SK-N-SH treated with all-trans-retinoic acid at 6 μM for 48 hours (cell line): ENCODE data around the gene PSMD2.

ENCODE experiments used
- GLIS3 ChIP-seq: fragments of 250-450 bp; sonication (Bioruptor Pico); IDR thresholded peaks from 2 replicates; pipeline ENCODE4 v1.5.0; 2020; ENCODE audit warnings: mild to moderate bottlenecking, moderate library complexity
- RARB ChIP-seq: fragments of 250-450 bp; sonication (Bioruptor Pico); IDR thresholded peaks from 2 replicates; pipeline ENCODE4 v1.8.0; 2021; ENCODE audit warnings: mild to moderate bottlenecking, moderate library complexity
- TF ChIP-seq, protein P1 (sequence below): fragments of 250-450 bp; sonication (Bioruptor Pico); IDR thresholded peaks from 2 replicates; pipeline ENCODE4 v1.5.0; 2020; ENCODE audit warnings: mild to moderate bottlenecking, moderate library complexity

DNA sequence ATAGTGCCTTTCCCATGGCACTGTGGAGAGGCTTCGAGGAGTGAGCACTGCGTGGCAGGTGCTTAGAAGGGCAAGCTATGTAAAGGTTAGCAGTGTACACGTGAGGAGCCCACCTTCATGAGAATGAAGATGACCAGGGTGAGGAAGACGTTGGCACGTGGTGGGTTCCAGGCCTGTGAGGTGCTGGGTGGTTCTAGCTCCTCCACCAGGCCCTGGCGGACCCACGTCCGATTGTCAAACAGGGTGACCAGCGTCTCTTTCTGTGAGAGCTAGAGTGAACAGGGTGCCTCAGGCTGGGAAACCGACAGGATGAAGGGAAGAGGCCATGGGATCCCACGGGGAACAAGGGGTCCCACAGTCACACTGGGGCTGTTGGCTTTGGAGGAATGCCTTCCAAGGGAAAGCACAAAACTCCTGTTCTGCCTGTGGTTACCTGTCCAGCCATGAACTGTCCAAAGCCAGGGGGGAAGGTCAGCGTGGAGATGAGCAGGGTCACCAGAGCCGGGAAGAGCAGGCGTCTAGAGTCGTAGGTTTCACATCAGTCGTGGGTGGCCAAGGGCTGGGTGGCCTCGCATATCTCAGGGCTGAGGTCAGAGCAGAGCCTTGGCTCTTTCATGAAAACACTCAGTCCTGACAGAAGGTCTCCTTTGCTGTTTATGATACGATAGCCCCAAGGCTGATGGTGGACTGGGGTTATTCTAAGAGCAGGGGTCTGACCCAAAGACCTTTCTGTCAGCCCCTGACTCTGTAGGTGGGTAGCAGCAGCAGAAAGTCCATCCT, 56.4 kb downstream of the PSMD2 start:
- TF ChIP-seq, protein P1, sequence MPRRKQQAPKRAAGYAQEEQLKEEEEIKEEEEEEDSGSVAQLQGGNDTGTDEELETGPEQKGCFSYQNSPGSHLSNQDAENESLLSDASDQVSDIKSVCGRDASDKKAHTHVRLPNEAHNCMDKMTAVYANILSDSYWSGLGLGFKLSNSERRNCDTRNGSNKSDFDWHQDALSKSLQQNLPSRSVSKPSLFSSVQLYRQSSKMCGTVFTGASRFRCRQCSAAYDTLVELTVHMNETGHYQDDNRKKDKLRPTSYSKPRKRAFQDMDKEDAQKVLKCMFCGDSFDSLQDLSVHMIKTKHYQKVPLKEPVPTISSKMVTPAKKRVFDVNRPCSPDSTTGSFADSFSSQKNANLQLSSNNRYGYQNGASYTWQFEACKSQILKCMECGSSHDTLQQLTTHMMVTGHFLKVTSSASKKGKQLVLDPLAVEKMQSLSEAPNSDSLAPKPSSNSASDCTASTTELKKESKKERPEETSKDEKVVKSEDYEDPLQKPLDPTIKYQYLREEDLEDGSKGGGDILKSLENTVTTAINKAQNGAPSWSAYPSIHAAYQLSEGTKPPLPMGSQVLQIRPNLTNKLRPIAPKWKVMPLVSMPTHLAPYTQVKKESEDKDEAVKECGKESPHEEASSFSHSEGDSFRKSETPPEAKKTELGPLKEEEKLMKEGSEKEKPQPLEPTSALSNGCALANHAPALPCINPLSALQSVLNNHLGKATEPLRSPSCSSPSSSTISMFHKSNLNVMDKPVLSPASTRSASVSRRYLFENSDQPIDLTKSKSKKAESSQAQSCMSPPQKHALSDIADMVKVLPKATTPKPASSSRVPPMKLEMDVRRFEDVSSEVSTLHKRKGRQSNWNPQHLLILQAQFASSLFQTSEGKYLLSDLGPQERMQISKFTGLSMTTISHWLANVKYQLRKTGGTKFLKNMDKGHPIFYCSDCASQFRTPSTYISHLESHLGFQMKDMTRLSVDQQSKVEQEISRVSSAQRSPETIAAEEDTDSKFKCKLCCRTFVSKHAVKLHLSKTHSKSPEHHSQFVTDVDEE, result no peak
- TF ChIP-seq RARB (CRISPR knock-in tag) (no peak), GLIS3 (CRISPR knock-in tag) (no peak)
